ENCODE results near the gene MYOG.

GRCh38 chr1:203126866-203127665 is 41.3 kb upstream of the MYOG start:
- TF ChIP-seq POLR2A (IDR thresholded peaks at IDR 0.05; ENCODE audit: low read length) (no peak), GATA1 (IDR thresholded peaks at IDR 0.05; ENCODE audit: low read depth, low read length) (no peak)
